IMR-90 (cell line): ENCODE data around the gene SLIT3. TPM values are rescaled to one million over a fixed set of nuclear protein-coding genes. Genes with fewer than 3 reads are reported as not detected.

Source experiments
- ATAC-seq: fragments of 200-7000 bp; cut with Tn5 transposase; 2 replicates; pipeline ENCODE4 v1.9.1; 2020; ENCODE audit warnings: low read depth, mild to moderate bottlenecking, moderate library complexity
- BruUV-seq: library from RNA; stranded (reverse); fragments of 400-500 nt; replicated peaks from 2 replicates; lab custom pipeline; 2021; lab: Mats Ljungman, UMichigan
- CTCF ChIA-PET: fragments of 300-600 bp; formaldehyde crosslinking; extraction: SDS; loops from one replicate; lab custom pipeline; 2021; ENCODE audit warnings: antibody characterized with exemption; lab: Yijun Ruan, JAX
- POLR2A ChIA-PET: fragments of 300-600 bp; sonication (Branson Sonifier 250); formaldehyde crosslinking; loops from one replicate; lab custom pipeline; 2022; ENCODE audit warnings: antibody characterized with exemption; ENCODE audit not compliant: unreplicated experiment; lab: Charles Lee
- DNase-seq: peaks from one replicate; pipeline ENCODE4 v3.0.0; 2013
- H2AFZ ChIP-seq: replicated peaks from 2 replicates; pipeline ENCODE3; 2013; ENCODE audit warnings: low read length, mild to moderate bottlenecking; ENCODE audit not compliant: poor library complexity
- H2AK5ac ChIP-seq: 2 replicates; pipeline ENCODE4 v1.6.1; 2013; ENCODE audit warnings: low read depth, low read length, inconsistent platforms
- H2AK9ac ChIP-seq: replicated peaks from 2 replicates; pipeline ENCODE3; 2013; ENCODE audit warnings: mild to moderate bottlenecking, low read depth, low read length, moderate library complexity; ENCODE audit not compliant: poor library complexity
- H2BK120ac ChIP-seq: 2 replicates; pipeline ENCODE4 v1.6.1; 2013; ENCODE audit warnings: low read depth, low read length, inconsistent platforms
- H2BK15ac ChIP-seq: 3 replicates; pipeline ENCODE4 v1.6.1; 2013; ENCODE audit warnings: low read depth, low read length, inconsistent platforms
- H2BK20ac ChIP-seq: 2 replicates; pipeline ENCODE4 v1.6.1; 2013; ENCODE audit warnings: low read depth, mild to moderate bottlenecking, inconsistent platforms, low read length, moderate library complexity
- H2BK5ac ChIP-seq: 2 replicates; pipeline ENCODE4 v1.6.1; 2013; ENCODE audit warnings: mild to moderate bottlenecking, low read depth, low read length, inconsistent platforms; ENCODE audit not compliant: poor library complexity, severe bottlenecking
- H3K14ac ChIP-seq: replicated peaks from 2 replicates; pipeline ENCODE4 v1.6.1; 2013; ENCODE audit warnings: low read depth, low read length, inconsistent platforms
- H3K18ac ChIP-seq: 2 replicates; pipeline ENCODE4 v1.6.1; 2013; ENCODE audit warnings: low read depth, low read length, control low read depth
- H3K23ac ChIP-seq: 2 replicates; pipeline ENCODE4 v1.6.1; 2013; ENCODE audit warnings: low read depth, low read length, inconsistent platforms
- H3K27ac ChIP-seq: 2 replicates; pipeline ENCODE4 v1.5.1; 2013; ENCODE audit warnings: mild to moderate bottlenecking, control low read depth, low read length; ENCODE audit not compliant: insufficient read depth
- H3K27me3 ChIP-seq: 2 replicates; pipeline ENCODE4 v1.6.1; 2013; ENCODE audit warnings: low read length; ENCODE audit not compliant: control insufficient read depth, insufficient read depth
- H3K36me3 ChIP-seq: 2 replicates; pipeline ENCODE4 v1.6.1; 2013; ENCODE audit warnings: low read length, mixed read lengths; ENCODE audit not compliant: control insufficient read depth, insufficient read depth
- H3K4ac ChIP-seq: 2 replicates; pipeline ENCODE4 v1.6.1; 2013; ENCODE audit warnings: low read depth, low read length, inconsistent platforms
- H3K4me1 ChIP-seq: 2 replicates; pipeline ENCODE4 v1.6.1; 2013; ENCODE audit warnings: low read length, mixed read lengths; ENCODE audit not compliant: control insufficient read depth, insufficient read depth
- H3K4me2 ChIP-seq: 2 replicates; pipeline ENCODE4 v1.6.1; 2013; ENCODE audit warnings: low read depth, mild to moderate bottlenecking, control low read depth, low read length, moderate library complexity
- H3K4me3 ChIP-seq: 2 replicates; pipeline ENCODE4 v1.5.1; 2013; ENCODE audit warnings: low read depth, mild to moderate bottlenecking, control low read depth, low read length, moderate library complexity; ENCODE audit not compliant: insufficient read depth
- H3K56ac ChIP-seq: 2 replicates; pipeline ENCODE4 v1.6.1; 2013; ENCODE audit warnings: low read length, inconsistent platforms; ENCODE audit not compliant: insufficient read depth; ENCODE audit errors: extremely low read depth
- H3K79me1 ChIP-seq, 2 experiments: 2 replicates each; pipeline ENCODE4 v1.6.1; 2013; ENCODE audit warnings: low read length in 2 of 2, inconsistent platforms in 1 of 2, low read depth in 1 of 2
- H3K9ac ChIP-seq: 2 replicates; pipeline ENCODE4 v1.6.1; 2013; ENCODE audit warnings: low read depth, low read length, control low read depth
- H3K9me1 ChIP-seq: 2 replicates; pipeline ENCODE4 v1.6.1; 2013; ENCODE audit warnings: low read length, inconsistent platforms; ENCODE audit not compliant: insufficient read depth
- H3K9me3 ChIP-seq: 2 replicates; pipeline ENCODE4 v1.6.1; 2013; ENCODE audit warnings: low read length; ENCODE audit not compliant: control insufficient read depth, insufficient read depth
- H4K20me1 ChIP-seq: 2 replicates; pipeline ENCODE4 v1.6.1; 2013; ENCODE audit warnings: low read length, inconsistent platforms; ENCODE audit not compliant: insufficient read depth
- H4K5ac ChIP-seq: 2 replicates; pipeline ENCODE4 v1.6.1; 2013; ENCODE audit warnings: mild to moderate bottlenecking, low read depth, low read length, control low read depth
- H4K8ac ChIP-seq, 2 experiments: 2 replicates each; pipeline ENCODE4 v1.6.1; 2013; ENCODE audit warnings: low read depth in 2 of 2, low read length in 2 of 2, control low read depth in 1 of 2, inconsistent platforms in 1 of 2
- H4K91ac ChIP-seq: 2 replicates; pipeline ENCODE4 v1.6.1; 2013; ENCODE audit warnings: low read depth, low read length, inconsistent platforms; ENCODE audit not compliant: insufficient read depth
- CHD1 ChIP-seq: IDR thresholded peaks from 2 replicates; pipeline ENCODE4 v1.6.1; 2012; ENCODE audit warnings: low read depth, low read length, improper control_type of control experiment
- ELK1 ChIP-seq: fragments of 150-350 bp; IDR thresholded peaks from 2 replicates; pipeline ENCODE4 v1.6.1; 2016; ENCODE audit warnings: low read depth, mild to moderate bottlenecking, low read length, moderate library complexity, borderline replicate concordance
- FOS ChIP-seq: fragments of 150-350 bp; IDR thresholded peaks from 2 replicates; pipeline ENCODE4 v1.6.1; 2016; ENCODE audit warnings: low read depth, low read length
- MAFK ChIP-seq: IDR thresholded peaks from 2 replicates; pipeline ENCODE4 v1.6.1; 2012; ENCODE audit warnings: low read depth, low read length, improper control_type of control experiment
- POLR2A ChIP-seq: IDR thresholded peaks from 2 replicates; pipeline ENCODE4 v1.6.1; 2012; ENCODE audit warnings: mild to moderate bottlenecking, low read depth, low read length
- RAD21 ChIP-seq: IDR thresholded peaks from 2 replicates; pipeline ENCODE4 v1.6.1; 2012; ENCODE audit warnings: low read length, improper control_type of control experiment
- RCOR1 ChIP-seq: IDR thresholded peaks from 2 replicates; pipeline ENCODE4 v1.6.1; 2012; ENCODE audit warnings: mild to moderate bottlenecking, low read length, improper control_type of control experiment; ENCODE audit not compliant: insufficient replicate concordance
- RFX5 ChIP-seq: IDR thresholded peaks from 2 replicates; pipeline ENCODE4 v1.8.0; 2012; ENCODE audit warnings: low read depth, mild to moderate bottlenecking, low read length, moderate library complexity
- SMC3 ChIP-seq: fragments of 150-350 bp; IDR thresholded peaks from 2 replicates; pipeline ENCODE4 v1.6.1; 2016; ENCODE audit warnings: low read depth, mild to moderate bottlenecking, antibody characterized with exemption, low read length, moderate library complexity
- USF2 ChIP-seq: fragments of 150-350 bp; IDR thresholded peaks from 2 replicates; pipeline ENCODE4 v1.6.1; 2017; ENCODE audit warnings: mild to moderate bottlenecking, antibody characterized with exemption, low read length, low read depth
- WGBS, 2 experiments: methylation state at CpG; one replicate each; pipeline versions ENCODE4 v1.1.5 to v1.1.7; 2013; ENCODE audit warnings: missing lambda C conversion rate in 2 of 2; ENCODE audit not compliant: insufficient read length in 1 of 2; ENCODE audit errors: extremely low coverage in 2 of 2; 5-methylcytosine and 5-hydroxymethylcytosine counted together
- dilution Hi-C: fragments of 300-500 bp; cut with HindIII; formaldehyde crosslinking; loops from one replicate; pipeline ENCODE4 v1.14.3; 2018; ENCODE audit warnings: low sequenced_read_pairs; ENCODE audit not compliant: unreplicated experiment
- in situ Hi-C: fragments of 300-500 bp; cut with MboI; formaldehyde crosslinking; loops from 3 replicates; pipeline ENCODE4 v1.14.3; 2019; ENCODE audit warnings: low sequenced_read_pairs, inconsistent platforms, mixed read lengths
- intact Hi-C: fragments of 100-400 bp; cut with micrococcal nuclease; formaldehyde crosslinking; loops from 2 replicates; pipeline ENCODE4 v1.10.0; 2022
- polyA plus RNA-seq, 3 experiments: library from polyadenylated mRNA; depleted of rRNA; stranded (reverse); fragments of >200 nt; gene quantifications; 2 replicates each; pipeline ENCODE4 v1.2.3, GENCODE V29; 2012; ENCODE audit warnings: low replicate concordance in 1 of 3
- total RNA-seq: library from RNA; depleted of rRNA; stranded (reverse); fragments of >200 nt; gene quantifications from 2 replicates; pipeline ENCODE4 v1.2.3, GENCODE V29; 2012

SLIT3 gene
- total and polyA plus RNA-seq, 2 of the 4 experiments (the other 2 are of a cell fraction), result 0.18 to 0.50 TPM

DNA sequence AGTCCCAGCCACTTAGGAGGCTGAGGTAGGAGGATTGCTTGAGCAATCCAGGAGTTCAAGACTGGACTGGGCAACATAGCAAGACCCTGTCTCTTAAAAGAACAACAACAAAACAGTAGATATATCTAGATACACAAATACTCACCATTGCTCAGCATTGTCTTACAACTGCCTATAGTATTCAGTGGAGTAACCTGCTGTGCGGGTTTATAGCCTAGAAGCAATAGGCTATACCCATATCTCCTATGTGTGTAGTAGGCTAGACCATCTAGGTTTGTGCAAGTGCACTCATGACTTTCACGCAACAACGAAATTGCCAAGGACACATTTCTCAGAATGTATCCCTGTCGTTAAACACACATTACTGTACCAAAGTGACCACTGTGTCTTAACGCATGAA is 44.7 kb downstream of the SLIT3 start:
- ATAC-seq (no peak), DNase-seq (no peak)
- H2AFZ ChIP-seq, result no peak overlapping the region
- H3K56ac ChIP-seq, result no peak overlapping the region
- H4K91ac ChIP-seq, result no peak overlapping the region
- no TSS peak for BruUV-seq
- no peaks in the 10 kb centered on the region for H3K9me3 ChIP-seq
- CTCF ChIA-PET, result no interaction called here
- H3K79me1 ChIP-seq, result no peaks in the 10 kb centered on the region
- H2BK120ac ChIP-seq, result no peak overlapping the region
- POLR2A ChIA-PET, result no interaction called here
- no peak overlapping the region for H2AK9ac ChIP-seq
- H3K4me2 ChIP-seq, result no peak overlapping the region
- H3K4me1 ChIP-seq, result no peaks in the 10 kb centered on the region
- no peak overlapping the region for H3K27ac ChIP-seq
- H3K23ac ChIP-seq, result no peak overlapping the region
- dilution Hi-C loops (no loop called here), in situ Hi-C loops (no loop called here), intact Hi-C loops (no loop called here)
- TF ChIP-seq RCOR1 (no peak), POLR2A (no peak), ELK1 (no peak), CHD1 (no peak), RFX5 (no peak), FOS (no peak), USF2 (no peak), SMC3 (no peak), RAD21 (no peak), MAFK (no peak)
- H3K36me3 ChIP-seq, result no peaks in the 10 kb centered on the region
- WGBS, 2 experiments, result no CpG with 5 or more reads among the region's 5 CpGs
- H2BK20ac ChIP-seq, result no peak overlapping the region
- no peak overlapping the region for H4K8ac ChIP-seq
- H2AK5ac ChIP-seq, result no peak overlapping the region
- no peak overlapping the region for H4K5ac ChIP-seq
- no peaks in the 10 kb centered on the region for H3K27me3 ChIP-seq
- H3K18ac ChIP-seq, result no peak overlapping the region
- no peak overlapping the region for H3K9ac ChIP-seq
- no peak overlapping the region for H3K4me3 ChIP-seq
- H2BK15ac ChIP-seq, result no peak overlapping the region
- H2BK5ac ChIP-seq, result no peak overlapping the region
- H3K14ac ChIP-seq, result no peak overlapping the region
- H3K4ac ChIP-seq, result no peak overlapping the region
- no peaks in the 10 kb centered on the region for H3K9me1 ChIP-seq
- H4K20me1 ChIP-seq, result no peaks in the 10 kb centered on the region
